Nephron (organoid): ENCODE results near the gene ZMIZ1.

Source experiments
- H3K27ac Mint-ChIP-seq, 3 experiments: 2 replicates each; pipeline ENCODE4 v1.8.0; 2020; ENCODE audit warnings: mixed read lengths in 3 of 3, mild to moderate bottlenecking in 2 of 3, moderate library complexity in 1 of 3
- H3K27me3 Mint-ChIP-seq: 2 replicates; pipeline ENCODE4 v1.8.0; 2021; ENCODE audit warnings: low read depth, mild to moderate bottlenecking, moderate library complexity, mixed read lengths
- H3K36me3 Mint-ChIP-seq: 2 replicates; pipeline ENCODE4 v1.8.0; 2020; ENCODE audit warnings: low read depth, mixed read lengths
- H3K4me1 Mint-ChIP-seq: 2 replicates; pipeline ENCODE4 v1.8.0; 2020; ENCODE audit warnings: mixed read lengths
- H3K4me3 Mint-ChIP-seq, 3 experiments: 2 replicates each; pipeline ENCODE4 v1.8.0; 2020; ENCODE audit warnings: mild to moderate bottlenecking in 3 of 3, mixed read lengths in 3 of 3, moderate library complexity in 2 of 3
- H3K9me3 Mint-ChIP-seq: 2 replicates; pipeline ENCODE4 v1.8.0; 2020; ENCODE audit warnings: mixed read lengths
- CTCF ChIP-seq, 3 experiments: fragments of 200-600 bp; sonication (generic); IDR thresholded peaks; one replicate each; pipeline ENCODE4 v1.5.0; 2021; ENCODE audit warnings: antibody characterized with exemption in 3 of 3; ENCODE audit not compliant: unreplicated experiment in 3 of 3

The ZMIZ1 gene

GRCh38 chr10:79107736-79108264 lies 39.0 kb downstream of the ZMIZ1 start:
- Mint-ChIP-seq H3K4me1 (peaks cover 95% of the 10 kb centered on the region), H3K4me3 (peak overlapping the region in 1 of 3 experiments; percentile 20), H3K36me3 (peaks cover 8% of the 10 kb centered on the region), H3K27ac (peak overlapping the region in 2 of 3 experiments; percentile 29 to 36), H3K27me3 (no peaks in the 10 kb centered on the region), H3K9me3 (no peaks in the 10 kb centered on the region)
- no peak for TF ChIP-seq CTCF (IDR thresholded peaks at IDR 0.05; ENCODE audit: unreplicated experiment in 3 of 3)

- Mint-ChIP-seq H3K4me3 (no peak overlapping the region), H3K9me3 (no peaks in the 10 kb centered on the region), H3K4me1 (peaks cover 98% of the 10 kb centered on the region), H3K27ac (no peak overlapping the region), H3K27me3 (no peaks in the 10 kb centered on the region), H3K36me3 (peaks cover 8% of the 10 kb centered on the region)
- TF ChIP-seq CTCF (IDR thresholded peaks at IDR 0.05; ENCODE audit: unreplicated experiment in 3 of 3) = no peak
Measured at GRCh38 chr10:79108728-79109127, 40.0 kb downstream of the ZMIZ1 start.

- peaks cover 8% of the 10 kb centered on the region for H3K36me3 Mint-ChIP-seq
- no peak for TF ChIP-seq CTCF (IDR thresholded peaks at IDR 0.05; ENCODE audit: unreplicated experiment in 3 of 3)
- H3K9me3 Mint-ChIP-seq = no peaks in the 10 kb centered on the region
- peak overlapping the region; percentile 89 to 95 (median 90) for H3K27ac Mint-ChIP-seq
- no peak overlapping the region for H3K4me3 Mint-ChIP-seq
- no peaks in the 10 kb centered on the region for H3K27me3 Mint-ChIP-seq
- peaks cover 98% of the 10 kb centered on the region for H3K4me1 Mint-ChIP-seq
Measured at GRCh38 chr10:79111427-79111826, 42.7 kb downstream of the ZMIZ1 start.

- peaks cover 8% of the 10 kb centered on the region for H3K36me3 Mint-ChIP-seq
- no peaks in the 10 kb centered on the region for H3K9me3 Mint-ChIP-seq
- no peak for TF ChIP-seq CTCF (IDR thresholded peaks at IDR 0.05; ENCODE audit: unreplicated experiment in 3 of 3)
- H3K4me1 Mint-ChIP-seq = peaks cover 98% of the 10 kb centered on the region
- H3K27me3 Mint-ChIP-seq = no peaks in the 10 kb centered on the region
- no peak overlapping the region for H3K4me3 Mint-ChIP-seq
- peak overlapping the region; percentile 89 to 95 (median 90) for H3K27ac Mint-ChIP-seq
Measured at GRCh38 chr10:79111846-79112614, 43.3 kb downstream of the ZMIZ1 start.

GRCh38 chr10:79112881-79113431 lies 44.2 kb downstream of the ZMIZ1 start:
- Mint-ChIP-seq H3K36me3 (peaks cover 8% of the 10 kb centered on the region), H3K4me3 (no peak overlapping the region), H3K9me3 (no peaks in the 10 kb centered on the region), H3K27me3 (no peaks in the 10 kb centered on the region), H3K27ac (peak overlapping the region; percentile 86 to 95 (median 90)), H3K4me1 (peaks cover 97% of the 10 kb centered on the region)
- TF ChIP-seq CTCF (IDR thresholded peaks at IDR 0.05; ENCODE audit: unreplicated experiment in 3 of 3) = no peak
